Lung microvascular endothelial cell (primary cell): ENCODE results near the gene SV2A. TPM values are rescaled to one million over a fixed set of nuclear protein-coding genes. Genes with fewer than 3 reads are reported as not detected.
A peak's percentile ranks its signal among the peaks of the same experiment; 100 is the strongest.
"Not testable (repeated sequence)": the region's sequence is repeated elsewhere in the genome, so short reads cannot be mapped to it uniquely, and the experiment has no call there.

Experiments used
- DNase-seq, 2 donors: peaks; one replicate each; pipeline versions ENCODE4 v3.0.0 to v3.0.0-alpha.2; 2010; ENCODE audit warnings: low read depth in 2 of 2
- total RNA-seq: library from RNA; depleted of rRNA; stranded (reverse); fragments of >200 nt; gene quantifications from 2 replicates; pipeline ENCODE4 v1.2.1, GENCODE V29; 2014

SV2A gene
- total RNA-seq, 1 donor from 2014 or later, result 2.8 TPM

DNA sequence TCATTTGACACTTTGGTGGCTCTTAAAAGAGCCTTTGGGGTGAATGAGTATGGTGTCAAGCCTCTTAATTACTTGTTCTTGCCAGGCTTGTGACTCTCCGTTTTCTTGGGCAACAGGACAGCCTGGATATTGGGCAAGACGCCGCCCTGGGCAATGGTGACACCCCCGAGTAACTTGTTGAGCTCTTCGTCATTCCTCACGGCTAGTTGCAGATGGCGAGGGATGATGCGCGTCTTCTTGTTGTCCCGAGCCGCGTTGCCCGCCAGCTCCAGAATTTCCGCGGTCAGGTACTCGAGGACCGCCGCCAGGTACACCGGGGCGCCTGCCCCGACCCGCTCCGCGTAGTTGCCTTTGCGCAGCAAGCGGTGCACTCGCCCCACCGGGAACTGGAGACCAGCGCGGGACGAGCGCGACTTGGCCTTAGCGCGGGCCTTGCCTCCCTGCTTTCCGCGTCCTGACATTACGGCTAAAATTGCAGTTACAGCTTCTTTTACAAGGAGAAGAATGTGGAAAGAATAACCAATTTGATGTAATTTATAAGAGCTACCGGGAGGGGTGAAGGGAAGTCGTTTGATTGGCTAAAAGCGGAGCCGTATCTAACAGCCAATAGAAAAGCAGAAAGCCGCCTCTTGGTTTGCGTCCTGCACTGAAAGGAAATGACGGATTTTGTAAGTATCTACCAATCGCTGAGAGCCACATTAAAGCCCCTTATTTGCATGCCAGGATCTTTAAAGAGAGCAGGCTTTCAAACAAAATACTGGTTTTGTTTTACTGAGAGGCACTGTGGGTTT is 30.0 kb downstream of the SV2A start:
- peak; percentile 98 for DNase-seq

DNA sequence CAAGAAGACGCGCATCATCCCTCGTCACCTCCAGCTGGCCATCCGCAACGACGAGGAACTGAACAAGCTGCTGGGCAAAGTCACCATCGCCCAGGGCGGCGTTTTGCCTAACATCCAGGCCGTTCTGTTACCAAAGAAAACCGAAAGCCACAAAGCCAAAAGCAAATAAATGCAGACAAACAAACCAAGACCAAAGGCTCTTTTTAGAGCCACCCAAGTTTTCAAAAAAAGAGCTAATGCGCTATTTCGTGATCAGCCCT is 30.5 kb downstream of the SV2A start:
- DNase-seq, result peak in 1 of 2 donors; percentile 42

DNA sequence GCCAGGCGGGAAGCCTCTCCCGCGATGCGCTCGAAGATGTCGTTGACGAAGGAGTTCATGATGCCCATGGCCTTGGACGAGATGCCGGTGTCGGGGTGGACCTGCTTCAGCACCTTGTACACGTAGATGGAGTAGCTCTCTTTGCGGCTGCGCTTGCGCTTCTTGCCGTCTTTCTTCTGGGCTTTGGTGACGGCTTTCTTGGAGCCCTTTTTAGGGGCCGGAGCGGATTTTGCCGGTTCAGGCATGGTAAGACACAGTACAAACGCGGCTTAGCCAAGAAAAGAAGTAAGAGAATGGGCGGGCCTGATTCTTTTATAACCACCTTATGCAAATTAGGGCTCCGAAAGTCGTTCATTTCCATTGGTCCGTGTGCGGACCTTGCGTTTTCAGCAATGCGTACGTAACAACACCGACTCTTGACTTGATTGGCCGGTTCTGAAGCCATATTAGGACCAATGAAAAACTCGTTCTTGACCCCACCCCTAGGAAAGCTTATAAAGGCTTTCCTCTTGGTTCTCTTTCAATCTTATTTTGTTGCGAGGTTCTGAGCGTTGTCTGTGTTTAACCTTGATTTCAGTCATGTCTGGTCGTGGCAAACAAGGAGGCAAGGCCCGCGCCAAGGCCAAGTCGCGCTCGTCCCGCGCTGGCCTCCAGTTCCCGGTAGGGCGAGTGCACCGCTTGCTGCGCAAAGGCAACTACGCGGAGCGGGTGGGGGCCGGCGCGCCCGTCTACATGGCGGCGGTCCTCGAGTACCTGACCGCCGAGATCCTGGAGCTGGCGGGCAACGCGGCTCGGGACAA is 31.0 kb downstream of the SV2A start:
- DNase-seq, result peak; percentile 99

DNA sequence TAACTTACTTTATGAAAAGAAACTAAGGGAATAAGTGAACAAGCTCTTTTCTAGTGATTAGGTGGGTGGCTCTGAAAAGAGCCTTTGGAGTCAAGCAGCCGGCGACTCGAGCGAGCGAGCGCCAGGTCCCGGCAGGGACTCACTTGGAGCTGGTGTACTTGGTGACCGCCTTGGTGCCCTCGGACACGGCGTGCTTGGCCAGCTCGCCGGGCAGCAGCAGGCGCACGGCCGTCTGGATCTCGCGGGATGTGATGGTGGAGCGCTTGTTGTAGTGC is 31.6 kb downstream of the SV2A start:
- DNase-seq, result not testable (repeated sequence)

DNA sequence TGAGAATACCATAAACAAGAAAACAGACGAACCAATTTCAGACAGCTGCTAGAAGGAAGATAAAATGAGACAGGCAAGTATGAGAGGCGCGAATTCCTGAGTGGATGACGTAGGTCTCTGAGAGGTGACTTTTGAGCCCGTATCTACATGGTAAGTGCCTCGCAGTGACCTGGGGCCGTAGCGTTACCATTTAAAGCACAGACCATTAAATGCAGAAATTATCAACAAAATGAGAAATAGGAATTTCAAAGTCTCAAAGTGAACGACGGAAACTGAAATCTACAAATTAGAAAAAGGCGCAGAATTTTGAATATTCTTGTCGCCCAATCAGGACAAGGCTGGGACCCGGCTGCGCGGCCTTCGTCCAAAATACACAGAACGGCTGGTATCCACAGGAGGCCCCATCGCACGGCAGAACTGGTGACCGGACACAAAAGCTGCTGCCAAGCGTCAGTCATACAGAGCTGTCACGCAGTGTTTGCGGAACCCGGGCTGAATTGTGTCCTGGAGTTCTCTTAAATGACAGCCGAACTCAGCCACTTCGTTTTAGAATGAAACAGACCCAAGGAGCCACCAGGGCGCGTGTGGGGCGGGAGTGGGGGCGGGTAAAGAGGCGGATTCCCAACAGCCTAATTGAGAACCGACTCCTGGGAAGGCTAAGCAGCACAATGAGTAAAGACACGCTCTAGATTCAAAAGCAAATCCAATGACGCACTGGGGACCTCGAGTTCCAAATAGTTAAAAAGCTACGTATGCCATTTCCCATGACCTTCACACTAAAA is 32.1 kb downstream of the SV2A start:
- peak; percentile 84 to 98 for DNase-seq

DNA sequence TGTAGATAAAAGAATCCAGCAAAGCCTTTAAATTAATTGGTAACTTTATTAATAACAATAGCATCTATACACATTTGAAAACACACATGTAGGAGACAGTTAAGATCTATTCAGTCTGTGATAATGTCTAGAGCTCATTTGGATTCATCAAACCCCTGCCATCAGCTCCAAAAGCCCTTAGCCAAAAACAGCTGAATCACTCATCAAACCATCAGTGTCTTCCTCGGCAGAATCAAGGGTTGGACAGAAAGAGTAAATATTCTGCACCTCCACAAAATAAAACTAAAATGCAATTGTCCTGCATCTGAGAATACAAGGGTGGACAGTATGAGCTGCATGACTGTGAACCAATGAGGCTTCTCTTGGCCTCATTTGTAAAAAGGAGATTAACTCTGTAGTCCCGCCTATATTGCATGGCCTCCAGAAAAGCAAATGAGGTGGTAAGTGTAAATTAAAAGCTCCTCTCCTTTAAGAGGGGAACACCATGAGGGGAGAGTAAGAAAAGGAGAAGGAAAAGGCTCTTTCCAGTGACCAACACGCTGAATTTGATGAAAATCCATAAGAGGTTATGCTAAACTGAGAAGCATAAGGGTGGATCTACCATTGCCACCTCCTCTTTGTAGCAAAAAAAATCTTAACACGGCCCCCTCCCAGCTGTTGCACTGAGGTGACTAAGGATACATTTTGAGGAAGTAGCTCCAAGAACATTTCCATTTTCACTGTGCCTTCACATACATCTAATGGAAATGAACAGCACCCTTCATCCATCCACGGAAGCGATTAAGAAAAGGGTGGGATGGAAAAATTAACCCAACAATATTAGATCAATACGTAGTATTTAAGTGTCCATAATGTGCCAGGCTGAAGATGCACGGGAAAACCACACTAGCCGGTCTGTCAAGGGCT is 33.0 kb downstream of the SV2A start:
- DNase-seq, result peak in 1 of 2 donors; percentile 5

DNA sequence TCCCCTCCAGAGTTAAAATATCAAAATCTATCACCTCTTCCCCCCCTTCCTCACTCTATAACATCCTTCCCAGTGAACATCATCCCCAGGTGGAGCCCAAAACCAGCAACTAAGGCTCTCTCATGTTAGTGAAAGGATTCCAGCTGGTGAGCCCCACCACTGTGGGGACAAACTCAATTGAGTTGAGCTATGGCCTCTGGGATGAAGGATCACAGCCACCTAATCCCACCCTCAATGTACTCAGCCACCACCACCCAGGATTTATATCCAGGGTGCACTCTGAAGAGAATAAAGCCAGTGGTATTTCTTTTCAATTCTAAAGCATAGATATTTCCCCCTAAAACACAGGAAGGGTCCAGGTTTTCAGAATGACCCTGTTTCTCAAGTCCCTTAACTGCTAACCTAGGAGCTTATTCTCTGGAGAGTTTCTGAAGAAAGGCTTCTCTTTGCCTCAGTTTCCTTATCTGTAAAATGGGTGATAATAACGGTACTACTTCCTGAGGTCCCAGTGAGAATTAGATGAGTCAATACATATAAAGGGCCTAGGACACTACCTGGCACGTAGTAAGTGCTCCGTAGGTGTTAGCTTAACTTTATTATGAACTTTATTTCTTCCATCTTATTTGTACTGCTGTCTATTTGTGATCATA is 33.9 kb downstream of the SV2A start:
- DNase-seq, result no peak

DNA sequence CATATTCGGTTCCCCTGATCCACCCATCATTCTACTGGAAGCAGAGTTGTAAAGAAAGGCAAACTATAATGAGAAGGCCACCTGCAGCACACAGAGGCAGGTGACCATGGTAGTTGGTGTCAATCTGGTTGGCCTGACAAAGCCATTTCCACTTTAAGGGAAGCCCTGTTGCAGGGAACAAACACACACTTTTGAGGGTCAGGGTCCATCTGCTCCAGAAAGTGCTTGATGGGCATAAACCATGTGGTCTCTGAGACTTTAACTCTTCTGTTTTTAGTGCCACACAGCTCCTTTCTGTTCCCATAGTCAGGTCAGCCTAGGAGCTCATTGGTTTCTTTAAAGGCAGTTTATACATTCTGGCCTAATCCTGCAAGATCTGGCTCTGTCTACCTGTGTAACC is 35.8 kb downstream of the SV2A start:
- no peak for DNase-seq

DNA sequence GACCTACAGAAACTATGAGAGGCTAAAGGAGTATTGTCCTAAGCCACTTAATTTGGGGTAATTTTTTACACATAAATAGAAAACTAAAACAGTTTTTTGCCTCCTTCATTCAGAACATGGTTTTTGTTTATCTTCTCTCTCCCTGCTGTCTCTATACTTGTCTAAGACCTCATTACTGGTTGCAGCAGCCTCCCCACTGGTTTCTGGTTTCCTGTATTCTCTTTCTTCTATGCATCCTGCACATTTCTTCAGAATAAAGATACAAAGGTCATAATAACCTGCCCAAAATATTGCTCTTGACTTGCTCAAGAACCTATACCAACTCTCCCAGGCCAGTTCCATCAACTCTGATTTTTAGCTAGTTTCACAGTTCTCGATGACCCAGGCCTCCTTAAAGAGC is 38.1 kb downstream of the SV2A start:
- no peak for DNase-seq

DNA sequence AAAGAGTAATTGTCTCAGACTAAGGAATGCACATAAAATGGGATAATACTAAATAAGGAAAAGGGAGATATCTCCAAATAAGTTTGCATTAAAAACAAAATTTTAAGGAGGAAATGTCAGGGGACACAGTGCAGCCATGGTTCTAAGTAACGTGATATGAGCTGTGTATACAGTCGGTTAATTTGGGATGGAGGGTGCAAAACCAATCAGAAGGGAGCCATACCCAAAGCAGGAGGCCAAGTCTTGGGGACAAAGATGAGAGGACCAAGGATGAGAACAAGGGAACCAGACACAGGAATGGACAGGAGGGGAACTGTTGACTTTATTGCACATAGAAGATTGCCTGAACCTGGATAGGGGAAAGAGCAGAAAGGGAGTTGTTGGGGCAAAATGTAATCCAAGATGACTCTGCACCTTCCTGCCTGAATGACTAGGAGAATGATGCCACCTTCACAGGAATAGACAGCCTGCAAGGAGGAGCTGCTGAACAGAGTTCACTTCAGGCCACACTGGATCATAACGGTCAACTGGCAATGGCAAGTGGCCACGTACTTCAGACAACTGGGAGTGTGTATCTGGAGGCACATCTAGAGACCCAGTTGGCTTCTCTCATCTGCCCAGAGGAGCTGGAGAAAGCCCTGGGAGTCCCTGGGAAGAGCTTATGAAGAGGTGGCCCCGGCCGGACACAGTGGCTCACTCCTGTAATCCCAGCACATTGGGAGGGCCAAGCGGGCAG is 40.3 kb downstream of the SV2A start:
- no peak for DNase-seq

DNA sequence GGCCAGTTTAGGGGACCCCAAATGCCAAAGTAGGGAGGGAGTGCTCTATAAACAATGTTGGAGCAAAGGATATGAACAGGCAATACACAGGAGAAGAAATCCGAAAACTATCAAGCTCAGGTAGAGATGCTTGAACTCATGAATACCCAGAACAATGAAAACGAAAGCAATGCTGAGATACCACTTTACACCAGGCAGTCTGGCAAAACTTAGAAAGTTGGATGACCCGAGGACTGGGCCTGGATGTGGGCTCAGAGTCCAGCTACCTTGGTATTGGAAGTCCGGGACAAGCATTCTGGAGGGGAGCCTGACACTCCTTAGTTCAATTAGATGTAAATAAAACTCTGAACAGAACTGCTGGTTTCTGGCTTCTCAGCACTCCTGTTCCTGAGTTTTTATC is 44.6 kb downstream of the SV2A start:
- not testable (repeated sequence) for DNase-seq

DNA sequence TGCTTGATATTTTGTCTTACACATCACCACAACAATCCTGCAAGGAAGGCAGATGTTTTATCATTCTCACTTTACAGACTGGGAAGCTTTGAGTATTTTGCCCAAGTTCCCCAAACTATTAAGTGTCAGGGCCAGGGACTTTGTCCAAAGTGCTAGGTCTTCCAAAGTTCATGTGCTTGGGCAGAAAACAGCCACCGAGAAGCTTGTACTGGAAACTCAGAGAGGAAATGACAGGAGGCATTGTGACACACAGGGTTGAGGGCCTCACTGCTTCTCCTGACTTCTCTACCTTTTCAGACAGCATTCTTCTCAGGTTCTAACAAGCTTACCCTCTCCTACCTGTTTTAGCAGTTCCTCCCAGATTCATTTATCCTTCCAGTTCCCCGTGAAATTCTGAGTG is 50.8 kb downstream of the SV2A start:
- not testable (repeated sequence) for DNase-seq

DNA sequence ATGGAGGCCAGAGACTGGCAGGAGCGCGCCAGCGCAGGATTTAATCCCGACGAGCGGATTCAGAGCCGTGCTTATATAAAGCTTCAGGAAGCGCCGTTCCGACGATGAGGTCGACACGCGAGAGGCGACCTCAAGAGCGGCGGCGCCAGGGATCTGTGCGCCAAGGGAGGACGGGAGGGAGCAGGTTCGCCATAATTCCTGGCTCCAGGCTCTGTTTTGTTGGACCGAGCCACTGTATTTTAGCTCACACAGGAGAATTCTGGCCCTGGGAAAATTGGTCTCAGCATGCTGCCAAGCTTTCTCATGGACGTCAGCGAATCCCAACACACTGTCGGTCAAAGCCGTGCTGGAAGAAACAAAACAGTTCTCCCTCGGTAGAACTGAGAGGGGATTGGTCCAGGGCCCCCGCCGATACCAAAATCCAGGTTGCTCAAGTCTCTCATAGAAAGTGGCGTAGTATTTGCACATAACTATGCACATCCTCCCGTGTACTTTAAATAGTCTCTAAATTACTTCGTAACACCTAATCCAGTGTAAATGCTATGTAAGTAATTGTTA is 56.1 kb downstream of the SV2A start:
- not testable (repeated sequence) for DNase-seq

DNA sequence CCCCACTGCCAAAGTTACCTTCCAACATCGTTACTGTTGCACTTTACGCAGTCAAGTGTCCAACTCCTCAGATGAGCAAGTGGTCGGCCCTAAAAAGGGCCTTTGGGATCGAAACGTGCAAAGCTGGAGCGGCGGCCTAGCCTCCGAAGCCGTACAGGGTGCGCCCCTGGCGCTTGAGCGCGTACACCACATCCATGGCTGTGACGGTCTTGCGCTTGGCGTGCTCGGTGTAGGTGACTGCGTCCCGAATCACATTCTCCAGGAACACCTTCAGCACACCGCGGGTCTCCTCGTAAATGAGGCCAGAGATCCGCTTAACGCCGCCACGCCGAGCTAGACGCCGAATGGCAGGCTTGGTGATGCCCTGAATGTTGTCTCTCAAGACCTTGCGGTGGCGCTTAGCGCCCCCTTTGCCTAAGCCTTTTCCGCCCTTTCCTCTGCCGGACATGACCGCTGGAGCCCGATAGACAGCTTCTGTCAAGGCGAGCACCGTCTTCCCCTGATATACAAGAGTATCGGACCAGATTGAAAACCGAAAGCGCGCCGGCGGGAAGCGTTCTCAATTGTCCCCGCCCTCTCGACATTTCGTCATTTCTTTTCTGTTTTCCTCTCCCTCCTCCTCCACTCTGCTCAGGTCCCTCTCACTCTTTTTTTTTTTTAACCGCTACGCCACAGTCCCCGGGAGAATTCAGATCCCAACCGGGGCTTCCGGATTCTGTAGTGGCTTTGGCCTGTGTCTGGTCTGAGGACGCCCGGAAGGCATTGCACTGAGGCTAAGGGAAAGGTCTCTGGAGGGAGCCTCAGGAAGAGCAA is 56.8 kb downstream of the SV2A start:
- not testable (repeated sequence) for DNase-seq

DNA sequence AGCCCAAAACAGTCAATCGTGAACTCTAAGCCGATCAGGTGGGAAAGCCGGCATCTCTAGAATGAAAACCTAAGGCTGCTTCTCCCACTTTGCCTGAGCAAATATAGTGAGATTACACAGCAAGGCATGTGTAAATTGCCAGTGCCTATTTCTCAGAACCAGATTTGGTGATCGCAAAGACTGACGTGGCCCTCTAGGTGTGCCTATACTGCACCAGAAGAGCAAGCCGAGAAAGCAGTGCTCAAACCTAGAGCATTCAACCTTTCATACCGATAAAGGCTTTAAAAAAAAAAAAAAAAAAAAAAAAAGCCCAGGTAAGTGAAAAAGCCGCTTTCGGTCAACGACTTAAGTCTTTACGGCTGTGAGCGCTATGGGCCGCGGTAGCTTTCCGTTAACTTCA is 57.4 kb downstream of the SV2A start:
- DNase-seq, result not testable (repeated sequence)
